ENCODE measurements around the gene PTEN. TPM values are rescaled to one million over a fixed set of nuclear protein-coding genes. Genes with fewer than 3 reads are reported as not detected.

Gene PTEN
- total RNA-seq, 1 donor, result 169 TPM

GRCh38 chr10:87987206-87987605, 123.8 kb downstream of the PTEN start:
- Histone ChIP-seq H3K4me2 (ENCODE audit: insufficient read depth, low read length) (no peak overlapping the region), H3K9me3 (ENCODE audit: low read depth, low read length) (no peaks in the 10 kb centered on the region), H3K4me1 (ENCODE audit: insufficient read depth, low read length) (peaks cover 4% of the 10 kb centered on the region), H4K20me1 (ENCODE audit: insufficient read depth, low read length) (no peaks in the 10 kb centered on the region), H3K4me3 (ENCODE audit: insufficient read depth, low read length) (no peak overlapping the region), H3K36me3 (ENCODE audit: insufficient read depth, low read length) (no peaks in the 10 kb centered on the region), H3K27ac (ENCODE audit: low read depth, low read length) (no peak overlapping the region), H3K79me2 (ENCODE audit: insufficient read depth, low read length) (no peaks in the 10 kb centered on the region), H2AFZ (ENCODE audit: low read length) (no peak overlapping the region), H3K27me3 (ENCODE audit: insufficient read depth, low read length) (no peaks in the 10 kb centered on the region)
- no peak for TF ChIP-seq CTCF (IDR thresholded peaks at IDR 0.05; ENCODE audit: extremely low read depth, low read depth, low read length)
- no peak for DNase-seq (ENCODE audit: insufficient read length, low spot score, missing footprints)

GRCh38 chr10:87991946-87992345, 128.5 kb downstream of the PTEN start:
- Histone ChIP-seq H3K4me3 (ENCODE audit: insufficient read depth, low read length) (no peak overlapping the region), H3K36me3 (ENCODE audit: insufficient read depth, low read length) (no peaks in the 10 kb centered on the region), H2AFZ (ENCODE audit: low read length) (peak overlapping the region; percentile 29), H3K9me3 (ENCODE audit: low read depth, low read length) (no peaks in the 10 kb centered on the region), H3K4me2 (ENCODE audit: insufficient read depth, low read length) (no peak overlapping the region), H4K20me1 (ENCODE audit: insufficient read depth, low read length) (no peaks in the 10 kb centered on the region), H3K27me3 (ENCODE audit: insufficient read depth, low read length) (no peaks in the 10 kb centered on the region), H3K27ac (ENCODE audit: low read depth, low read length) (no peak overlapping the region), H3K79me2 (ENCODE audit: insufficient read depth, low read length) (no peaks in the 10 kb centered on the region), H3K4me1 (ENCODE audit: insufficient read depth, low read length) (peaks cover 4% of the 10 kb centered on the region)
- no peak for DNase-seq (ENCODE audit: insufficient read length, low spot score, missing footprints)
- no peak for TF ChIP-seq CTCF (IDR thresholded peaks at IDR 0.05; ENCODE audit: extremely low read depth, low read depth, low read length)

DNA sequence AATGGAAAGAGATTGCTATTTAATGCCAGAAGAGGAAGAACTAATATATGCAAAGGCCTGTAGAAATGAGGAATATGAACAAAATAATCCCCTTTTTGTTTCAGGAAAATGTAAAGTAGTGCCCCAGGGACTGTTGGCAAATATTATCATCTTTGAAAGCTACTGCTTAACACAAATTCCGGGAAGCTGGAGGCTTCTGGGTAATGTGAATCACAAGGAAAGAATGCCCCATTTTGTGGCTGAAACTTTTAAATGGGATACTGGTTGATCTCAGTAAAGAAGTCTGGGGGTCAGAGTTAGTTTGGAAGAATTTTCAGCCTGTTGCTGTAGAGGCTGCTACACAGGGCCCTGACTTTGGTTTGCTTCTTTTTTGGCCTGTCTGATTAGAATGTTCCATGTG, 141.0 kb downstream of the PTEN start:
- peak; percentile 25 for DNase-seq (ENCODE audit: insufficient read length, low spot score, missing footprints)
- H3K27ac ChIP-seq (ENCODE audit: low read depth, low read length), result no peak overlapping the region

GRCh38 chr10:88006261-88006660, 142.8 kb downstream of the PTEN start:
- H3K9me3 ChIP-seq (ENCODE audit: low read depth, low read length), result no peaks in the 10 kb centered on the region
- H3K4me1 ChIP-seq (ENCODE audit: insufficient read depth, low read length), result peaks cover 6% of the 10 kb centered on the region
- H3K4me2 ChIP-seq (ENCODE audit: insufficient read depth, low read length), result no peak overlapping the region
- no peak overlapping the region for H3K27ac ChIP-seq (ENCODE audit: low read depth, low read length)
- H3K27me3 ChIP-seq (ENCODE audit: insufficient read depth, low read length), result no peaks in the 10 kb centered on the region
- no peak overlapping the region for H3K4me3 ChIP-seq (ENCODE audit: insufficient read depth, low read length)
- no peaks in the 10 kb centered on the region for H3K36me3 ChIP-seq (ENCODE audit: insufficient read depth, low read length)
- H4K20me1 ChIP-seq (ENCODE audit: insufficient read depth, low read length), result no peaks in the 10 kb centered on the region
- H3K79me2 ChIP-seq (ENCODE audit: insufficient read depth, low read length), result no peaks in the 10 kb centered on the region
- no peak for DNase-seq (ENCODE audit: insufficient read length, low spot score, missing footprints)
- TF ChIP-seq CTCF (IDR thresholded peaks at IDR 0.05; ENCODE audit: extremely low read depth, low read depth, low read length), result no peak
- H2AFZ ChIP-seq (ENCODE audit: low read length), result no peak overlapping the region

More for the DNA sequence above, 141.0 kb downstream of the PTEN start:
- H4K20me1 ChIP-seq (ENCODE audit: insufficient read depth, low read length), result no peaks in the 10 kb centered on the region
- H3K4me3 ChIP-seq (ENCODE audit: insufficient read depth, low read length), result no peak overlapping the region
- no peaks in the 10 kb centered on the region for H3K36me3 ChIP-seq (ENCODE audit: insufficient read depth, low read length)
- peaks cover 6% of the 10 kb centered on the region for H3K4me1 ChIP-seq (ENCODE audit: insufficient read depth, low read length)
- peak overlapping the region; percentile 35 for H2AFZ ChIP-seq (ENCODE audit: low read length)
- no peak overlapping the region for H3K4me2 ChIP-seq (ENCODE audit: insufficient read depth, low read length)
- H3K27me3 ChIP-seq (ENCODE audit: insufficient read depth, low read length), result no peaks in the 10 kb centered on the region
- H3K79me2 ChIP-seq (ENCODE audit: insufficient read depth, low read length), result no peaks in the 10 kb centered on the region
- H3K9me3 ChIP-seq (ENCODE audit: low read depth, low read length), result no peaks in the 10 kb centered on the region
- no peak for TF ChIP-seq CTCF (IDR thresholded peaks at IDR 0.05; ENCODE audit: extremely low read depth, low read depth, low read length)

Data from osteoblast (primary cell).